Stimulated activated CD4-positive, alpha-beta T cell treated with anti-CD3 and anti-CD28 coated beads, TNF-alpha, amount 100 ng/mL, for 4 hours (primary cell): ENCODE results near the gene ANTXR1.

Experiments used
- DNase-seq, 3 experiments: peaks; one replicate each; pipeline ENCODE4 v3.0.0-alpha.2; 2020; ENCODE audit warnings: low read depth in 3 of 3

Gene ANTXR1

GRCh38 chr2:69070969-69071368, 58.0 kb downstream of the ANTXR1 start:
- no peak for DNase-seq

- DNase-seq = no peak
These were observed 61.1 kb downstream of the ANTXR1 start for GRCh38 chr2:69073928-69074570.

DNA sequence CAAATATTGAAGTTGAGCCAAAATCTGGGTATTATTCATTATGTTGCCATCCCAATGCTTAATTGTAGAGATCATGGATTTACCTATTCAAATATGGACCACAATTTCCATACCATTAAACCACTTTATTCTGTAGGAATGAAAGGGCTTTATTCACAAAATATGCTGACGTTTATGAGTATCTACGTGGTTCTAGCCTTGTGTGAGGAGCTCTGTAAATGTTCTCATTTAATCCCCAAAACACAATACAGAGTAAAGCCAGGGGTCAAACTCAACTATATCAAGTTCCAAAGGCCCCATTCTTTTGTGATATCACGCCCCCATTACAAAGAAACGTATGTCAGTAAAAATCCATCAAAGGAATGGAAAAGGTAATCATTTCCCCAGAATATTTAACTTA, 61.9 kb downstream of the ANTXR1 start:
- DNase-seq = no peak

GRCh38 chr2:69075486-69075885, 62.5 kb downstream of the ANTXR1 start:
- DNase-seq = no peak

- DNase-seq = no peak
These were observed 63.6 kb downstream of the ANTXR1 start for GRCh38 chr2:69076601-69077000.

DNA sequence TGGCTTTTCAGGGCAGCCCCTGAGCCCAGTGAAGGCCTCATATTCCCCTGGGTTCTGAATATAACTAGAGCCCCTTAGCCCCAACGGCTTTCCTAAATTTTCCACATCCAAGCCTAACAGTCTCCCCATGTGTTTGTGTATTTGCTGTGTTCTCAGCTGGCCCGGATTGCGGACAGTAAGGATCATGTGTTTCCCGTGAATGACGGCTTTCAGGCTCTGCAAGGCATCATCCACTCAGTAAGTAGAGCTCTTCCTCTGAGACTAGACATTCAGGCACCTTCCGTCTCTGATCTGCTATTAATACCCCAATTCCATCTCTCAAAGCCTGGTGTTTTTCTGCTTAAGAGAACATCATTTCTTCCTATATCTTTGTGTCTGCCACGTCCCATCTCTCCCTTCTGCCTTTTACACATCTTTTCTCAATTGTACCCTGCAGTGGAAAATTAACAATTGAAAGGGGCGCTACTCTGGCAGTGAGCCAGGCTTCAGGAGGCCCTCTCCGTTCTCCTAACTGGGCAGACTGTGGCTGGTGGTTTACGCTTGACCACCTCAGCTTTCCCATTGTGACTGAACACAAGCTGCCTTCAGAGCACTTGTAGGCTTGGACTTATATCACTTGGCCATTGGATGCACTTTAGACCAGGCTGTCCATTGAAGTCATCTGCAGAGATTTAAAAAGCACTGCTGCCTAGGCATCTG, 64.4 kb downstream of the ANTXR1 start:
- no peak for DNase-seq

DNA sequence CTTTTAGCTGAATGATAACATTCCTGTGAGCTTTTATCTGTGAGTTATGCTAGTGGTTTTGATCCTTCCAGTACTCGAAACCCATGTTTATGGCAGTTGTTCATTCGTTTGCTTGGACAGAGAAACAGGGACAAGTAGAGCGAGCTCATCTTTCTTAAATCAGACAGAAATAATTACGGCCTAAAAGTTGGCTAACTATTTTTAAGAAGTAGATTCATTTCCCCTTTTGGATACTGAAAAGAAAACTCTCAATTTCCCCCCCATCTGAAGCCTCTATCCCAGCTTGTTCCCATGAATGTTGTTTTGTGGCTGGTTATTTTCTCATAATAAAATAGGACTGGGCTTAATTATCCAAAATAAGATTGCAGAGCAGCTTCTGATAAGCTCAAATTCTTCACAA, 67.1 kb downstream of the ANTXR1 start:
- no peak for DNase-seq

DNA sequence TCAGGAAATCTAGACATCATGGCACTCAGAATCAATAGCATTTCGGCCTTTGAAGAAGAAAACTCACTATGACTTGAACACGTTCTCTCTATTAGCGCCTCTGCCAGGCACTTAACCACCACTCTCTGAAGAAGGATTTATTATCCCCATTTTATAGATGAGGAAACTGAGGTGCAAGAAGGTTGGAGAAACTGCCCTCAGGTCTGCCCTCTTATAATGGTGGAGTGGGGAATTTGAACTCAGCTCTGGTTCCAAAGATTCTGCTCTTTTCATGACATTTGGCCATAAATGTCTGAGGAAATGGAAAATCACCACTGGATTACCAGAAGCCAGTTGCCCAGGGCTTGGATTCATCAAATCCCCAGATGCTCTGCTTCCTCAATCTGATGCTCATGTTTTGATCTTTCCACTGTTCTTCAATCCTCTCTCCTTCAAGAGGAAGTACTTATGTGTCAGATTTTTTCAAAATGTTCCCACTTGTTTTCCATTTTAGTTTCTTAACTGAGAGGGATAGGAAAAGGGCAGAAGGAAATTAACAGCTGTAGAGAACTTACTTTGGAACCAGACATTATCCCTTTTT, 68.1 kb downstream of the ANTXR1 start:
- DNase-seq = no peak

DNA sequence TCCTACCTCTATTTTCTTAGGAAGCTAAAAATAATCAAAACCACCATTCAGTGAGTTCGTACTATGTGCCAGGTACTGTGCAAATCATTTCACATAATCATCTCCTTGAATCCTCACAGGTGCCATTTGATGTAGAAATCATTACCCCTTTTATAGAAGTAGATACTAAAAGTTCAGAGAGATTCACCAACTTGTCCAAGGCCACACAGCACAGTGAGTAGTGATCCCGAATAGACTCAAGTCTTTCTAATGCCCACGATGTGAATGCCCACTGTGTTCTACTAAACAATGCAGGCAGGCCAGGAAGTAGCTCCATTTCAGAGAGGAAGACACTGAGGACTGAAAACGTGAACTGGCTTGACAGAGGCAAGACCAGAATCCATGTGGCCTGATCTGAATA, 68.8 kb downstream of the ANTXR1 start:
- no peak for DNase-seq

DNA sequence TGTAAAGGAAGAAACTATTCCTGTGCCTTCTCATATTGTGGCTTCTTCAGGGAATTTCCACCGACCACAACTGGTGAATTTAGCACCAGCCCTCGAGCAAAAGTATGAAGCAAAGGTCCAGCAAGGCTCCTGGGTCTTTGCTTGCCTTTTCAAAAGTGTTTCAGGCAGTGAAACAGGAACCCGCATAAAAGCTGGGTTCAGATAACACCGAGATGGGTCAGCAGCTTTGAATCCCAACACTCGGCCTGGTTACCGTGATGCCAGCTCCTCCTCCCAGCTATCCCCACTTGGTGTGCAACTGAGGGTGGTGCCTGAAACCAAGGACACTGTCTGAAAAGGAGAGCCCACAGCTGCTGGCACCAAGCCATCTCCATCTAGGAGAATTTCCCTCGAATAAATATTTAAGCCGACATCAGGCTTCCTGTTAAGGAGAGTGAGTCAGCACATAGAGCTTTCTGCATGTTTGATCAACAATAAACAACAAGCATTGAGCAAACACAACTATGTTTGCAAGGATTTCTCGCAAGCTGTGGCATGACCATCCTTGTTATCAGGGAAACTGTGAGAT, 69.5 kb downstream of the ANTXR1 start:
- no peak for DNase-seq

DNA sequence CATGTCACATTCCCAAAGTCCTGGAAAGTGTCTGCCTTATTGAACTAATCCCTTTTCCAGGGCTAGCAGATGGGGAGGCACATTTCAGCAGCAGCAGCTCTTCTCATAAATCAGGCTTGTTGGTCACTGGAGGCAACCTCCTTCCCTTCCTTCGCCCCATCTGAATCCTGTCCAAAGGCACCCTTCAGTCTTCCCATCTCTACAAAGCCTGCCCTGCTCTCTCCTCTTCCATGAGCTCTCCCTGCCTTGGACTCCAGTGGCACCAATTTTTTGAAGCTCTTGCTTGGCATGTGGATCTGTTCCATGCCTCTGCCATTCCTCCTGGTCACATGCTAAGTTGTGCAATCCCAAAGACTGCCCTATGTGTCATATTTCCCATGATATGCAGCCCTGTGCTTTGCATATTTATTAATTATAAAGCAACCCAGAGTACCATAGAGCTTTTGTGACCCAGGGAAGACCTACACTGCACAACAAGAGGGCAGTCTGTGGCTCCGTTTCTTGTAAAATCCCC, 70.3 kb downstream of the ANTXR1 start:
- DNase-seq = no peak

GRCh38 chr2:69084492-69084891, 71.5 kb downstream of the ANTXR1 start:
- no peak for DNase-seq

GRCh38 chr2:69086466-69086865, 73.5 kb downstream of the ANTXR1 start:
- DNase-seq = no peak

- DNase-seq = no peak
These were observed 74.4 kb downstream of the ANTXR1 start for GRCh38 chr2:69087211-69087911.

- no peak for DNase-seq
These were observed 74.9 kb downstream of the ANTXR1 start for GRCh38 chr2:69087912-69088240.

GRCh38 chr2:69088466-69088865, 75.5 kb downstream of the ANTXR1 start:
- DNase-seq = no peak

DNA sequence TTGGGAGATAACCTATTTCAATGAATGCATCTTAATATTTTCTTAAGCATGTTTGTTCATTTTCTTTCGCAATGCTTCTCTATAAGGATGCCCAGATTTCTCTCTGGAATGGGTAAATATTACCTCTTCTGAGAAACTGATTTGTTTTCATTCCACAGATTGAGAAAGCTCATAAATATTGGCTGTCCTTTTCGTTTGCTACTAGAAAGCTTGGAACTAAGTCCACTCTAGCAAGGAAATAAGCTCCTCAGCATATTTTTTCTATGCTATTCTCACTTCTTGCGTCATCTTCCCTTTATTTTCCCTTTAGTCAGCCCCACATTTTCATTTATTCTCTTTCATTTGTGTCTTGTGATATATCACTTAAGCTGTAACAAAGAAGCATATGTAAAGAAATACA, 76.3 kb downstream of the ANTXR1 start:
- DNase-seq = no peak

- no peak for DNase-seq
These were observed 77.0 kb downstream of the ANTXR1 start for GRCh38 chr2:69089998-69090397.

- DNase-seq = no peak
These were observed 77.8 kb downstream of the ANTXR1 start for GRCh38 chr2:69090820-69091219.

DNA sequence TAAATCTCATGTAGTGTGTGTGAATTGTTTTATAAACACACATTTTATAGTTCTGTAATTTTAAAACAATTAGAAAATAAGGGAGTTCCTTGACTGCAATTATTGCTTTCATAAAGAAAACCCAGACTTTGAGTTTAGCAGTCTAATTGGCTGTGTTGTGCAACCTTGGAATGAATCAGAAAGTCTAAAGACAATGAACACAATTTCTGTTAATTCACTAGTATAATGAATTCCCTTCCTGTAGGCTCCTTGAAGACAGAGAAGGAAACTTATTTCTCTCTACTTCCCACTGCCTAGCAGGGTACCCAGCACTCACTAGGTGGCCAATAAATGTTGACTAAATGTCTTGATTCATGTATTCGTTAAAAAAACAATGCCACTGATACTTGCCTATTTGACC, 79.9 kb downstream of the ANTXR1 start:
- no peak for DNase-seq

GRCh38 chr2:69095305-69095704, 82.3 kb downstream of the ANTXR1 start:
- no peak for DNase-seq

DNA sequence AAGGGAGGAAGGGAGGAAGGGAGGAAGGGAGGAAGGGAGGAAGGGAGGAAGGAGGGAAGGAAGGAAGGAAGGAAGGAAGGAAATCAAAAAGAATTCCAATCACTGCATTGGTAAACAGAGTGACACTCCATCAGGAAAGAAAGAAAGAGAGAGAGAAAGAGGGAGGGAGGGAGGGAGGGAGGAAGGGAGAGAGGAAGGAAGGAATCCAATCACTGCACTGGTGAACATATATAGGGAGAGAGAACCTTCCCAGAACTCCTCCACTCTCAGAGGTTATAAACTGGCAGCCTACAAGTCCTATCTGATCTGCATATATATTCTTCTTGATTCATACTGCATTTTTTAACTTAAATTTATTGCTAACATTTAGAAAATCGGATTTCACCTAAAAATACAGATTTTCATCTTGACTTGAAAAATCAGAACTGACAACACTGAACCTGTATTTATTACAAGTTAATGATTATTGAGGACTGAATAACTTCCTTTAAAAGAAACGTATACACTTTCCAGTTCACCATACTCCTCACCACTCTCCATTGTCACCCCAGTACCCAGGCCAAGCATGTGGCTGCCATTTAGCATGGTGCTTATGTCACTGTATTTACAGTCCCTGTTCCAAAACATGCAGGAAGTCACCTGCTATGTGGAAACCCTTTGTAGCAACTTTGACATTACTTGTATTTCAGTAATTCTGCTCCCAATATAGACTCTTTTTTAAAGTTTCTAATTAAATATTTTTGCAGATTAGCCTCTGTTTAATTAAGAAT, 83.5 kb downstream of the ANTXR1 start:
- DNase-seq = no peak
